Measurements from ENCODE around the gene CLDN7. TPM values are rescaled to one million over a fixed set of nuclear protein-coding genes. Genes with fewer than 3 reads are reported as not detected.
"Not testable (repeated sequence)": the region's sequence is repeated elsewhere in the genome, so short reads cannot be mapped to it uniquely, and the experiment has no call there.

CLDN7 gene
- total RNA-seq, 1 donor from 2014 or later, result 0.27 TPM

GRCh38 chr17:7249214-7249613, 13.1 kb downstream of the CLDN7 start:
- H3K27me3 Mint-ChIP-seq (ENCODE audit: unreplicated experiment), result no peaks in the 10 kb centered on the region
- peaks cover 32% of the 10 kb centered on the region for H3K4me1 Mint-ChIP-seq (ENCODE audit: unreplicated experiment)
- H3K9me3 Mint-ChIP-seq (ENCODE audit: unreplicated experiment), result no peaks in the 10 kb centered on the region
- H3K36me3 Mint-ChIP-seq (ENCODE audit: unreplicated experiment), result peaks cover 21% of the 10 kb centered on the region
- TF ChIP-seq CTCF (IDR thresholded peaks at IDR 0.05), result no peak
- H3K27ac Mint-ChIP-seq (ENCODE audit: unreplicated experiment), result peak overlapping the region; percentile 67
- no peak for DNase-seq (ENCODE audit: extremely low spot score, unreplicated experiment)
- peak overlapping the region; percentile 91 for H3K4me3 Mint-ChIP-seq (ENCODE audit: unreplicated experiment)

- no peak for DNase-seq (ENCODE audit: extremely low spot score, unreplicated experiment)
- peak overlapping the region; percentile 67 for H3K27ac Mint-ChIP-seq (ENCODE audit: unreplicated experiment)
- TF ChIP-seq CTCF (IDR thresholded peaks at IDR 0.05), result no peak
- H3K27me3 Mint-ChIP-seq (ENCODE audit: unreplicated experiment), result no peaks in the 10 kb centered on the region
- H3K9me3 Mint-ChIP-seq (ENCODE audit: unreplicated experiment), result no peaks in the 10 kb centered on the region
- H3K4me3 Mint-ChIP-seq (ENCODE audit: unreplicated experiment), result no peak overlapping the region
- peaks cover 19% of the 10 kb centered on the region for H3K36me3 Mint-ChIP-seq (ENCODE audit: unreplicated experiment)
- H3K4me1 Mint-ChIP-seq (ENCODE audit: unreplicated experiment), result peaks cover 32% of the 10 kb centered on the region
Observed at GRCh38 chr17:7248796-7249195, 13.5 kb downstream of the CLDN7 start.

- Mint-ChIP-seq H3K36me3 (ENCODE audit: unreplicated experiment) (peaks cover 25% of the 10 kb centered on the region), H3K4me1 (ENCODE audit: unreplicated experiment) (peaks cover 30% of the 10 kb centered on the region), H3K4me3 (ENCODE audit: unreplicated experiment) (no peak overlapping the region), H3K9me3 (ENCODE audit: unreplicated experiment) (no peaks in the 10 kb centered on the region), H3K27me3 (ENCODE audit: unreplicated experiment) (no peaks in the 10 kb centered on the region), H3K27ac (ENCODE audit: unreplicated experiment) (no peak overlapping the region)
- TF ChIP-seq CTCF (IDR thresholded peaks at IDR 0.05), result no peak
- DNase-seq (ENCODE audit: extremely low spot score, unreplicated experiment), result no peak
Observed at GRCh38 chr17:7246779-7247178, 15.5 kb downstream of the CLDN7 start.

- Mint-ChIP-seq H3K4me3 (ENCODE audit: unreplicated experiment) (peak overlapping the region; percentile 99), H3K27ac (ENCODE audit: unreplicated experiment) (peak overlapping the region; percentile 99), H3K4me1 (ENCODE audit: unreplicated experiment) (peaks cover 34% of the 10 kb centered on the region)
Observed at GRCh38 chr17:7243838-7244237, 18.4 kb downstream of the CLDN7 start.

GRCh38 chr17:7243453-7243729, 18.9 kb downstream of the CLDN7 start:
- TF ChIP-seq CTCF (IDR thresholded peaks at IDR 0.05), result no peak
- Mint-ChIP-seq H3K27ac (ENCODE audit: unreplicated experiment) (peak overlapping the region; percentile 99), H3K36me3 (ENCODE audit: unreplicated experiment) (peaks cover 40% of the 10 kb centered on the region), H3K4me1 (ENCODE audit: unreplicated experiment) (peaks cover 30% of the 10 kb centered on the region), H3K9me3 (ENCODE audit: unreplicated experiment) (no peaks in the 10 kb centered on the region), H3K27me3 (ENCODE audit: unreplicated experiment) (no peaks in the 10 kb centered on the region), H3K4me3 (ENCODE audit: unreplicated experiment) (peak overlapping the region; percentile 99)
- no peak for DNase-seq (ENCODE audit: extremely low spot score, unreplicated experiment)

More at GRCh38 chr17:7243838-7244237, 18.4 kb downstream of the CLDN7 start:
- not testable (repeated sequence) for H3K27me3 Mint-ChIP-seq (ENCODE audit: unreplicated experiment); H3K9me3 Mint-ChIP-seq (ENCODE audit: unreplicated experiment); DNase-seq (ENCODE audit: extremely low spot score, unreplicated experiment)
- H3K36me3 Mint-ChIP-seq (ENCODE audit: unreplicated experiment), result peaks cover 40% of the 10 kb centered on the region
